ENCODE measurements around the gene RPS15A.
"Not testable (repeated sequence)": the region's sequence is repeated elsewhere in the genome, so short reads cannot be mapped to it uniquely, and the experiment has no call there.

RPS15A gene

GRCh38 chr16:18756639-18757038 lies 33.5 kb downstream of the RPS15A start:
- DNase-seq (ENCODE audit: low read depth in 2 of 2): not testable (repeated sequence)

DNA sequence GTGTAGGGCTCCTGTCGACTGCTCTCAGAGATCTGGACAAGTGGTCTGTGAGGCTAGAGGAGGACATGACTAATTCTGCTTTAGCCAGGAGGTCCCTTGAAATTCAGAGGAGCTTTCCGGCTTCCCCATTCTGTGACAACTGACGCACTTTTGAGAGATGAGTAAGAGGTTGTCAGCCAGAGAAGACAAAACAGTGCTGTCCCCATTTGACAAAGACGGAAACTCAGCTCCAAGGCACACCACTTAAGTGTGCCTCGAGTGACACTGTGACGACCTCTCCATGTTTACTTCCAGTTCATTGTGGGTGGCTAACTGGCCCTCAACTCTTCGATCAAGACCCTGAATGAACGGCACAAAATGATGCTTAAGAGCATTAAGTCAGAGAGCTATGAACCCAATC lies 47.3 kb downstream of the RPS15A start:
- DNase-seq (ENCODE audit: low read depth in 2 of 2): not testable (repeated sequence)

GRCh38 chr16:18740027-18740426 lies 50.1 kb downstream of the RPS15A start:
- DNase-seq (ENCODE audit: low read depth in 2 of 2): not testable (repeated sequence)

DNA sequence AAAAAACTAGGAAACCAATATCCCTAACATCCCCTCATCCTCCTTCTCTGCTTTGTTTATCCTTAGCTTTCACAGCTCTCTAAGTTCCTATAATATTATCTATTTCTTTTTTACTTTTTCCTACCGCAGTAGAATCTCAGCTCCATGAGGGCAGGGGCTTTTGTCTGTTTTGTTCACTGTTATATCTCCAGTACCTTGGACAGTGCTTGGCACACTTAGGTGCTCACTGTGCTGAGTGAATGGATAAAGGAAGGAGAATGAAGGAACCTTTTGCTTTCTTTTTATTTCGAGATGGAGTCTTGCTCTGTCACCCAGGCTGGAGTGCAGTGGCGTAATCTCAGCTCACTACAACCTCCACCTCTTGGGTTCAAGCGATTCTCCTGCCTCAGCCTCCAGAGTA lies 51.4 kb downstream of the RPS15A start:
- not testable (repeated sequence) for DNase-seq (ENCODE audit: low read depth in 2 of 2)

DNA sequence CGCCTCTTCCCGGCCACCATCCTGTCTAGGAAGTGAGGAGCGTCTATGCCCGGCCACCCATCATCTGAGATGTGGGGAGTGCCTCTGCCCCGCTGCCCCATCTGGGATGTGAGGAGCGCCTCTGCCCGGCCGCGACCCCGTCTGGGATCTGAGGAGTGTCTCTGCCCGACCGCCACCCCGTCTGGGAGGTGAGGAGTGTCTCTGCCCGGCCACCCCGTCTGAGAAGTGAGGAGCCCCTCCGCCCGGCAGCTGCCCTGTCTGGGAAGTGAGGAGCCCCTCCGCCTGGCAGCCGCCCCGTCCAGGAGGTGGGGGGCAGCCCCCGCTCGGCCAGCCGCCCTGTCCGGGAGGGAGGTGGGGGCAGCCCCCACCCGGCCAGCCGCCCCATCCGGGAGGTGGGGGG lies 55.9 kb downstream of the RPS15A start:
- DNase-seq (ENCODE audit: low read depth in 2 of 2): not testable (repeated sequence)
